Measurements from ENCODE around the gene CDC42SE2. TPM values are rescaled to one million over a fixed set of nuclear protein-coding genes. Genes with fewer than 3 reads are reported as not detected.

The CDC42SE2 gene
- total RNA-seq, 1 experiment from 2014 or later, result 46.1 TPM

DNA sequence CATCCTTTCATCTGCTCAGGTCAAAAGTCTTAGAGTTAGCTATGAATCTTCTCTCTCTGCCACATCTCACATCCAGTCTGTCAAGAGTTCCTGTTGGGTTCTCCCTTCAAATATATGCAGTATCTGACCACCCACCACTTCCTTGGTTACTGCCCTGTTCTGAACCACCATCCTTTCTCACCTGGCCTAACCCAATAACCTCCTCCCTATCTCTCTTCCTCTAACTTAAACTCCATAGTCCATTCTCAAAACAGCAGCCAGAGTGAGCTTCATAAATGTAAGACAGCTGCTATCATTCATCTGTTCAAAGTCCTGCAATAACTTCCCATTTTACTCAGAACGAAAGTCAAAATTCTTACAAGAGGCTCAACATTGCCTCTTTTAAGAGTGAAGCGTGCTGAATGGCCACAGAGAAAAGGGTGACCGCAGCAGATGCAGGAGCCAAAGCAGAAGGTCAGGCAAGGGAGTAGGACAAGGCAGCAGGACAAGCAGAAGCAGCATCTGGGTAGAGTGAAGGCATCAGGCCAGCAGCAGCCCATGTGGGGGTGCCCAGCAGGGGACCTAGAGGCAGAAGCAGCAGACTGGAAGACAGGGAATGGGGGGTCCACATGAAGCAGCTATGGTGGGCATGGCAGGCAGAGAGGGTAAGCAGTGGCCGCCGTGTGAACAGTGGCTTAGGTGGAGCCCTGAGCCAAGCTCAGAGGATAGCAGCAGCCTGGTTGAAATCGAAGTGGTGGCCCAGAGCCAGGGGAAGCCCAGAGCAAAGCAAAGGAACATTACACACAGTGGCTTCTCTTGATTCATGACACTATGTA lies 39.3 kb upstream of the CDC42SE2 start:
- Histone ChIP-seq H3K27me3 (ENCODE audit: control insufficient read depth, insufficient read depth, low read length) (no peaks in the 10 kb centered on the region), H3K9me3 (ENCODE audit: control insufficient read depth, insufficient read depth, low read depth, low read length) (no peaks in the 10 kb centered on the region), H3K4me3 (ENCODE audit: low read depth in 2 of 2, low read length in 2 of 2) (no peak overlapping the region), H3K4me1 (ENCODE audit: control insufficient read depth, insufficient read depth, low read length) (no peaks in the 10 kb centered on the region), H3K36me3 (ENCODE audit: control insufficient read depth, insufficient read depth, low read length) (no peaks in the 10 kb centered on the region), H3K27ac (ENCODE audit: low read length) (no peak overlapping the region)
- no TSS peak for BruUV-seq (replicated peaks)
- ATAC-seq (0 out of 2 replicates have a peak, but pooled peaks have one; percentile 33), DNase-seq (ENCODE audit: low read depth, low spot score) (no peak)
- in situ Hi-C loops (cut with HindIII; ENCODE audit: low pct_unique_long_range_greater_than_20kb, low sequenced_read_pairs) (no loop called here), intact Hi-C loops (cut with micrococcal nuclease; ENCODE audit: unreplicated experiment) (no loop called here)
- ChIA-PET POLR2A (no interaction called here), CTCF (no interaction called here)
- no peak for TF ChIP-seq TCF7L2 (IDR thresholded peaks at IDR 0.05; ENCODE audit: low read depth, low read length)
- TF ChIP-seq SIN3A (IDR thresholded peaks at IDR 0.05; ENCODE audit: borderline replicate concordance, insufficient read depth, low read depth, low read length), result no peak
- no peak for TF ChIP-seq POLR2AphosphoS5 (IDR thresholded peaks at IDR 0.05; ENCODE audit: low read depth, low read length)
- TF ChIP-seq REST (IDR thresholded peaks at IDR 0.05; ENCODE audit: insufficient read depth in 1 of 2, low read depth in 2 of 2, low read length in 1 of 2), result no peak
- TF ChIP-seq, protein P1, sequence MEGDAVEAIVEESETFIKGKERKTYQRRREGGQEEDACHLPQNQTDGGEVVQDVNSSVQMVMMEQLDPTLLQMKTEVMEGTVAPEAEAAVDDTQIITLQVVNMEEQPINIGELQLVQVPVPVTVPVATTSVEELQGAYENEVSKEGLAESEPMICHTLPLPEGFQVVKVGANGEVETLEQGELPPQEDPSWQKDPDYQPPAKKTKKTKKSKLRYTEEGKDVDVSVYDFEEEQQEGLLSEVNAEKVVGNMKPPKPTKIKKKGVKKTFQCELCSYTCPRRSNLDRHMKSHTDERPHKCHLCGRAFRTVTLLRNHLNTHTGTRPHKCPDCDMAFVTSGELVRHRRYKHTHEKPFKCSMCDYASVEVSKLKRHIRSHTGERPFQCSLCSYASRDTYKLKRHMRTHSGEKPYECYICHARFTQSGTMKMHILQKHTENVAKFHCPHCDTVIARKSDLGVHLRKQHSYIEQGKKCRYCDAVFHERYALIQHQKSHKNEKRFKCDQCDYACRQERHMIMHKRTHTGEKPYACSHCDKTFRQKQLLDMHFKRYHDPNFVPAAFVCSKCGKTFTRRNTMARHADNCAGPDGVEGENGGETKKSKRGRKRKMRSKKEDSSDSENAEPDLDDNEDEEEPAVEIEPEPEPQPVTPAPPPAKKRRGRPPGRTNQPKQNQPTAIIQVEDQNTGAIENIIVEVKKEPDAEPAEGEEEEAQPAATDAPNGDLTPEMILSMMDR (IDR thresholded peaks at IDR 0.05), result no peak

DNA sequence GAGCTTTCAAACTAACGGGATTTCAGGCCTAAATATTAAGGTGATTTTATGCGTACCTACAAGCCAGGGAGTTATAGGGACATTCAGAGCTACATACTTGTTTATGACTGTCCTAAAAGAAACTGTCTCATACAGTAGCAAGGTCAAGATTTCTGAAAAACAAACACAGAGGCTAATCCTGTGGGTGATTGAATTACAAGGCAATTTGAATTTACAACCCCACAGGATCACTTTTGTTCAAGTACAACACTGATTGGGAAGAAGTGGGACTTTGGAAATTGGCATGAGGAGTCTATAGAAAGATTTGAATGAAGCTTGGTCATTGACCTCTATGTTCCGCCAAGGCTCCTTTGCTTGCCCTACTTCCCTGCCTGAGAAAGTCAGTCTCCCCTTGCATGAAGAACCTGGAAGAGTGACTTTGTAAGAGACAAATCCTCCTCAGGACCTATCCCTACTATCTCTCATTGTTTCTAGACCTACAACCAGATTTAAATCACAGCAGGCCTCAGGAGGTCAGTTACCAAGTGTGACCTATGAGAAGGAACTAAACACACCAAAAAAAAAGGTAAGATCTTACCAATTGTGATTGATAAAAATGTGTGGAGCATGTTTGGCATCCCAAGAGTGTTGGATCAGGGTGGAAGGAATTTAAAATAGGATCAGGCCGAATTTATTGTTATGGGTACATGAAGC lies 38.4 kb upstream of the CDC42SE2 start:
- H3K27me3 ChIP-seq (ENCODE audit: control insufficient read depth, insufficient read depth, low read length), result no peaks in the 10 kb centered on the region
- H3K9me3 ChIP-seq (ENCODE audit: control insufficient read depth, insufficient read depth, low read depth, low read length), result no peaks in the 10 kb centered on the region
- no peaks in the 10 kb centered on the region for H3K36me3 ChIP-seq (ENCODE audit: control insufficient read depth, insufficient read depth, low read length)
- no TSS peak for BruUV-seq (replicated peaks)
- DNase-seq (ENCODE audit: low read depth, low spot score), result no peak
- no peak overlapping the region for H3K4me3 ChIP-seq (ENCODE audit: low read depth in 2 of 2, low read length in 2 of 2)
- no peaks in the 10 kb centered on the region for H3K4me1 ChIP-seq (ENCODE audit: control insufficient read depth, insufficient read depth, low read length)
- intact Hi-C loops (cut with micrococcal nuclease; ENCODE audit: unreplicated experiment) (no loop called here), in situ Hi-C loops (cut with HindIII; ENCODE audit: low pct_unique_long_range_greater_than_20kb, low sequenced_read_pairs) (no loop called here)
- no peak for ATAC-seq
- H3K27ac ChIP-seq (ENCODE audit: low read length), result no peak overlapping the region
- CTCF ChIA-PET, result no interaction called here
- POLR2A ChIA-PET, result no interaction called here
- TF ChIP-seq POLR2AphosphoS5 (IDR thresholded peaks at IDR 0.05; ENCODE audit: low read depth, low read length), result no peak
- TF ChIP-seq, protein P1 (IDR thresholded peaks at IDR 0.05), result no peak
- TF ChIP-seq REST (IDR thresholded peaks at IDR 0.05; ENCODE audit: insufficient read depth in 1 of 2, low read depth in 2 of 2, low read length in 1 of 2), result no peak
- TF ChIP-seq TCF7L2 (IDR thresholded peaks at IDR 0.05; ENCODE audit: low read depth, low read length), result no peak
- TF ChIP-seq SIN3A (IDR thresholded peaks at IDR 0.05; ENCODE audit: borderline replicate concordance, insufficient read depth, low read depth, low read length), result no peak
